GM19467 (cell line): Measurements from ENCODE around the gene LRFN5.

Source experiments
- ATAC-seq: cut with Tn5 transposase; IDR thresholded peaks from one replicate; pipeline ENCODE4 v1.9.1; 2021; ENCODE audit warnings: mild to moderate bottlenecking, moderate library complexity; ENCODE audit not compliant: unreplicated experiment

LRFN5 gene

GRCh38 chr14:41766772-41767171, 160.1 kb downstream of the LRFN5 start:
- ATAC-seq: no peak

GRCh38 chr14:41773536-41774279, 167.0 kb downstream of the LRFN5 start:
- no peak for ATAC-seq

GRCh38 chr14:41782511-41782910, 175.8 kb downstream of the LRFN5 start:
- no peak for ATAC-seq

GRCh38 chr14:41783403-41783802, 176.7 kb downstream of the LRFN5 start:
- no peak for ATAC-seq

- ATAC-seq: no peak
Observed at GRCh38 chr14:41785696-41786095, 179.0 kb downstream of the LRFN5 start.

- ATAC-seq: no peak
Observed at GRCh38 chr14:41799817-41800216, 193.1 kb downstream of the LRFN5 start.

GRCh38 chr14:41805633-41806032, 199.0 kb downstream of the LRFN5 start:
- ATAC-seq: no peak

- ATAC-seq: no peak
Observed at GRCh38 chr14:41806366-41806975, 199.8 kb downstream of the LRFN5 start.

- ATAC-seq: no peak
Observed at GRCh38 chr14:41810362-41810761, 203.7 kb downstream of the LRFN5 start.

GRCh38 chr14:41817626-41818025, 210.9 kb downstream of the LRFN5 start:
- no peak for ATAC-seq

GRCh38 chr14:41824441-41824840, 217.8 kb downstream of the LRFN5 start:
- no peak for ATAC-seq

GRCh38 chr14:41825622-41826021, 218.9 kb downstream of the LRFN5 start:
- no peak for ATAC-seq

- no peak for ATAC-seq
Observed at GRCh38 chr14:41830714-41831406, 224.2 kb downstream of the LRFN5 start.

- ATAC-seq: no peak
Observed at GRCh38 chr14:41839661-41840060, 233.0 kb downstream of the LRFN5 start.

- ATAC-seq: no peak
Observed at GRCh38 chr14:41859336-41859735, 252.7 kb downstream of the LRFN5 start.

- ATAC-seq: no peak
Observed at GRCh38 chr14:41860586-41860985, 253.9 kb downstream of the LRFN5 start.

- ATAC-seq: no peak
Observed at GRCh38 chr14:41865894-41866293, 259.2 kb downstream of the LRFN5 start.

GRCh38 chr14:41868396-41868795, 261.7 kb downstream of the LRFN5 start:
- no peak for ATAC-seq

GRCh38 chr14:41872931-41873685, 266.4 kb downstream of the LRFN5 start:
- no peak for ATAC-seq

GRCh38 chr14:41873686-41874317, 267.1 kb downstream of the LRFN5 start:
- ATAC-seq: no peak

- ATAC-seq: no peak
Observed at GRCh38 chr14:41875116-41875515, 268.4 kb downstream of the LRFN5 start.
